Transverse colon (tissue), 4 donors: Measurements from ENCODE around the gene OXGR1.

Experiments
- CTCF ChIP-seq, 5 experiments: fragments of 200-600 bp in 3 of 5; fragments of 450-650 bp in 2 of 5; sonication (generic) in 3 of 5; IDR thresholded peaks; 1 replicate in 2 of 5; 2 replicates in 3 of 5; pipeline ENCODE4 v1.5.1; 2016 to 2017; ENCODE audit warnings: antibody characterized with exemption in 5 of 5, inconsistent platforms in 3 of 5, mild to moderate bottlenecking in 2 of 5, moderate library complexity in 1 of 5
- POLR2A ChIP-seq: fragments of 450-650 bp; IDR thresholded peaks from one replicate; pipeline ENCODE4 v1.6.1; 2016; ENCODE audit warnings: antibody characterized with exemption, mild to moderate bottlenecking, moderate library complexity
- POLR2AphosphoS5 ChIP-seq, 3 donors: sonication (generic); formaldehyde crosslinking; IDR thresholded peaks; one replicate each; pipeline ENCODE4 v1.6.1; 2016; ENCODE audit warnings: antibody characterized with exemption in 3 of 3

GRCh38 chr13:96952595-96952994 lies 41.7 kb downstream of the OXGR1 start:
- no peak for TF ChIP-seq CTCF (IDR thresholded peaks at IDR 0.05)
- TF ChIP-seq POLR2AphosphoS5 (IDR thresholded peaks at IDR 0.05): no peak
- TF ChIP-seq POLR2A: no peak
